Neural cell (in vitro differentiated cells): ENCODE measurements around the gene SPTB.

ENCODE experiments used
- RAD21 ChIP-seq: fragments of 450-650 bp; conservative IDR thresholded peaks from 2 replicates; pipeline ENCODE4 v1.6.1; 2014; ENCODE audit warnings: antibody characterized with exemption, mild to moderate bottlenecking, moderate library complexity
- TF ChIP-seq, protein P1 (sequence below): fragments of 450-650 bp; IDR thresholded peaks from 2 replicates; pipeline ENCODE4 v1.5.1; 2014; ENCODE audit warnings: antibody characterized with exemption, mild to moderate bottlenecking, moderate library complexity; ENCODE audit not compliant: poor library complexity, severe bottlenecking

GRCh38 chr14:64733899-64734298 is 145.8 kb downstream of the SPTB start:
- TF ChIP-seq, protein P1, sequence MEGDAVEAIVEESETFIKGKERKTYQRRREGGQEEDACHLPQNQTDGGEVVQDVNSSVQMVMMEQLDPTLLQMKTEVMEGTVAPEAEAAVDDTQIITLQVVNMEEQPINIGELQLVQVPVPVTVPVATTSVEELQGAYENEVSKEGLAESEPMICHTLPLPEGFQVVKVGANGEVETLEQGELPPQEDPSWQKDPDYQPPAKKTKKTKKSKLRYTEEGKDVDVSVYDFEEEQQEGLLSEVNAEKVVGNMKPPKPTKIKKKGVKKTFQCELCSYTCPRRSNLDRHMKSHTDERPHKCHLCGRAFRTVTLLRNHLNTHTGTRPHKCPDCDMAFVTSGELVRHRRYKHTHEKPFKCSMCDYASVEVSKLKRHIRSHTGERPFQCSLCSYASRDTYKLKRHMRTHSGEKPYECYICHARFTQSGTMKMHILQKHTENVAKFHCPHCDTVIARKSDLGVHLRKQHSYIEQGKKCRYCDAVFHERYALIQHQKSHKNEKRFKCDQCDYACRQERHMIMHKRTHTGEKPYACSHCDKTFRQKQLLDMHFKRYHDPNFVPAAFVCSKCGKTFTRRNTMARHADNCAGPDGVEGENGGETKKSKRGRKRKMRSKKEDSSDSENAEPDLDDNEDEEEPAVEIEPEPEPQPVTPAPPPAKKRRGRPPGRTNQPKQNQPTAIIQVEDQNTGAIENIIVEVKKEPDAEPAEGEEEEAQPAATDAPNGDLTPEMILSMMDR = no peak
- no peak for TF ChIP-seq RAD21
